ENCODE results near the gene ILK. TPM values are rescaled to one million over a fixed set of nuclear protein-coding genes. Genes with fewer than 3 reads are reported as not detected.

Gene ILK
- total RNA-seq, 1 donor from 2014 or later: 133 TPM

DNA sequence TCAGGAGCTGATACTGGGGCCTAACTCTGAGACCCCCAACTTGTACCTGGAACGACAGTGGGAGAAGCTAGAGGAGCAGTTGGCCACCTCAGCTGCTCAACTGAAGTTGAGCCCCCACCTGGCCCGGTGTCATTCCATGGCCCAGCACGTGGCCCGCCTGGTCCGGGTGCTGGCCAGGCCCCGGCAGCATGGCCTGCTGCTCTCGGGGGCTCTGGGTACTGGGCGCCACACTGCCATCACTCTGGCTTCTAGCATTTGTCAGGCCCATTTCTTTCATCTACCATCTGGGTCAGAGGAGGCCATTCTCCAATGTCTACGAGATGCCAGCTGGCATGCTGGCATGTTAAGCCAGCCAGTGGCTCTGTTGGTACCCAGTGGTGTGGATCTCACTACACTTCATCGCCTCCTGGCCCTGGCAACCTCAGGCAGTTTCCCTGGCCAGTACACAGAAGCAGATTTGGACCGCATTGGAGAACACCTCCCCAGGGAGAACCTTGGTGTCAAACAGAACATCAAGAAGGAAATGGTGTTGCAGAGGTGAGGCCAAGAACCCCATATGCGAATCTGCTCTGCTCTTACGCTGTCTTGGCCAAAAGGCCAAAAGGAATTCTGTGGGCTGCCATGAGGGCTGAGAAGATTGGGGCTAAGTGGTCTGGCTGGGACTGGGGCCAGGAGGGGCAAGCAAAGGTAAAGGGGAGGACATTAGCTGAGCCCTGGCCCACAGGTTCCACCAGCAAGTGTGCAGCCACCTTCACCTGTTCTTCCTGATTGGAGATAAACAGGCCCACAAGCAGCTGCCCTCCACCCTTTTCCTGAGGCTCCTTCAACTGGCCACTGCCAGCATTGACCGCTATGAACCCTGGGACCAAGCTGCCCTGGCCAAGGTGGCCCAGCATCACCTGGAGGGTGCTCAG lies 45.6 kb upstream of the ILK start:
- TF ChIP-seq, protein P1, sequence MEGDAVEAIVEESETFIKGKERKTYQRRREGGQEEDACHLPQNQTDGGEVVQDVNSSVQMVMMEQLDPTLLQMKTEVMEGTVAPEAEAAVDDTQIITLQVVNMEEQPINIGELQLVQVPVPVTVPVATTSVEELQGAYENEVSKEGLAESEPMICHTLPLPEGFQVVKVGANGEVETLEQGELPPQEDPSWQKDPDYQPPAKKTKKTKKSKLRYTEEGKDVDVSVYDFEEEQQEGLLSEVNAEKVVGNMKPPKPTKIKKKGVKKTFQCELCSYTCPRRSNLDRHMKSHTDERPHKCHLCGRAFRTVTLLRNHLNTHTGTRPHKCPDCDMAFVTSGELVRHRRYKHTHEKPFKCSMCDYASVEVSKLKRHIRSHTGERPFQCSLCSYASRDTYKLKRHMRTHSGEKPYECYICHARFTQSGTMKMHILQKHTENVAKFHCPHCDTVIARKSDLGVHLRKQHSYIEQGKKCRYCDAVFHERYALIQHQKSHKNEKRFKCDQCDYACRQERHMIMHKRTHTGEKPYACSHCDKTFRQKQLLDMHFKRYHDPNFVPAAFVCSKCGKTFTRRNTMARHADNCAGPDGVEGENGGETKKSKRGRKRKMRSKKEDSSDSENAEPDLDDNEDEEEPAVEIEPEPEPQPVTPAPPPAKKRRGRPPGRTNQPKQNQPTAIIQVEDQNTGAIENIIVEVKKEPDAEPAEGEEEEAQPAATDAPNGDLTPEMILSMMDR (IDR thresholded peaks at IDR 0.05; ENCODE audit: unreplicated experiment): no peak
- no peak for DNase-seq (ENCODE audit: low spot score, unreplicated experiment)
- H3K9me3 Mint-ChIP-seq (ENCODE audit: low read depth): no peaks in the 10 kb centered on the region
- H3K4me3 Mint-ChIP-seq (ENCODE audit: low read depth): no peak overlapping the region
- no peaks in the 10 kb centered on the region for H3K27me3 Mint-ChIP-seq
- peaks cover 11% of the 10 kb centered on the region for H3K4me1 Mint-ChIP-seq (ENCODE audit: low read depth)
- H3K36me3 Mint-ChIP-seq (ENCODE audit: insufficient read depth): no peaks in the 10 kb centered on the region
- no peak overlapping the region for H3K27ac Mint-ChIP-seq

DNA sequence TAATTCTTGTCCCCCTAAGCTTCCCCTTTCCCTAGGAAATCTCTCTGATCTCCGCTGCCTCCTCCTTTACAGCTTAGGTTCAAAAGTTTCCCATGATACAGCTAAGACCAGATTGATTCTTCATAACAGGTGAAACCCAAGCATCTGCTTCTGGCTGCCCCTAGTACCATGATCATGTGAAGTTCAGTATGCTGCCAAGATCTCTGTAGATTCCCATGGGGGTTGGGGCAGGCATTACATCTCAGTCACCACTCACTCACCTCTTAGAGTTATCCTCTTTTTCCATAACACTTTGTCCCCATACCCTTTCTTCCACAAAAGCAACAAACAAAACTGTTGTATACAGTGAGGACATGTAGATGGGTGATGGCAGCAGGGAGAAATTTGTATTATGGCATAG lies 44.2 kb upstream of the ILK start:
- Mint-ChIP-seq H3K4me3 (ENCODE audit: low read depth) (no peak overlapping the region), H3K27me3 (no peaks in the 10 kb centered on the region), H3K36me3 (ENCODE audit: insufficient read depth) (no peaks in the 10 kb centered on the region), H3K9me3 (ENCODE audit: low read depth) (no peaks in the 10 kb centered on the region), H3K4me1 (ENCODE audit: low read depth) (peaks cover 7% of the 10 kb centered on the region), H3K27ac (no peak overlapping the region)
- no peak for DNase-seq (ENCODE audit: low spot score, unreplicated experiment)
- TF ChIP-seq, protein P1 (IDR thresholded peaks at IDR 0.05; ENCODE audit: unreplicated experiment): no peak

DNA sequence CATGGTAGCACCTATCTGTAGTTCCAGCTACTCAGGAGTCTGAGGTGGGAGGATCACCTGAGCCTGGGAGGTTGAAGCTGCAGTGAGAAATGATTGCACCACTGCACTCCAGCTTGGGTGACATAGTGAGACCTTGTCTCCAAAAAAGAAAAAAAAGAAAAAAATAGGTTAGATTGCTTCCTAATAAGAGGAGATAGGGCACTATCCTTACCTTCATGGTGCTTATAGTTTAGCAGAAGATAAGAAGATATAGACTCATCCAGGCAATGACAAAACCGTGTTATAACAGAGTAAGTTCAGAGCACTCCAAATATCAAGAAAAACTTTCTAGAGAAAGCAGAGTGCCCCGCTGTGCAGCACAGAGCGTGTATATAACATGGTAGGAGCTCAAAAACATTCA lies 42.3 kb upstream of the ILK start:
- H3K4me1 Mint-ChIP-seq (ENCODE audit: low read depth): peaks cover 1% of the 10 kb centered on the region
- no peak for DNase-seq (ENCODE audit: low spot score, unreplicated experiment)
- no peak overlapping the region for H3K27ac Mint-ChIP-seq
- no peaks in the 10 kb centered on the region for H3K9me3 Mint-ChIP-seq (ENCODE audit: low read depth)
- H3K36me3 Mint-ChIP-seq (ENCODE audit: insufficient read depth): no peaks in the 10 kb centered on the region
- H3K4me3 Mint-ChIP-seq (ENCODE audit: low read depth): no peak overlapping the region
- TF ChIP-seq, protein P1 (IDR thresholded peaks at IDR 0.05; ENCODE audit: unreplicated experiment): no peak
- no peaks in the 10 kb centered on the region for H3K27me3 Mint-ChIP-seq

DNA sequence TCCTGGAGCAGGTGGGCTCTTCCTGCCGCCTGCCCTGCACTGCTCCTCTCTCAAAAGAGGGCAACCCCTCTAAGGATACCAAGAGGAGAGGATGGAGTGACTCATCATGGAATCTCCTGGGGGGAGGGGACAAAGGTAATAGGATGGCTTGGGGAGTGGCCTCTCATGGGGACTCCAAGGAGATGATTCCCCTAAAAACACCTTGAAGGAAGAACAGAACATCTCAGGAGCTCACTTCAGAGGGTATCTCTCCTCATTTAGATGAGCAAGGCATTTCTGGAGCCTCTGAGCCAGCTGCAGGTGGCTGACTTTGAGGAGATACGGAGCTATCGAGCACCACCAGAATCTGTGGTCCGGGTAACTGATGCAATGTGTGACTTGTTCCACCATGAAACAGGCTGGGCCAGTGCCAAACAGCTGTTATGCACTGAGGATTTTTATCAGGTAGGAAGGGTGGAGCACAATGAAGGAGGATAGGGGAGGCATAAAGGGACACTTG lies 40.4 kb upstream of the ILK start:
- Mint-ChIP-seq H3K27me3 (no peaks in the 10 kb centered on the region), H3K36me3 (ENCODE audit: insufficient read depth) (no peaks in the 10 kb centered on the region), H3K27ac (no peak overlapping the region), H3K4me1 (ENCODE audit: low read depth) (no peaks in the 10 kb centered on the region), H3K4me3 (ENCODE audit: low read depth) (no peak overlapping the region), H3K9me3 (ENCODE audit: low read depth) (no peaks in the 10 kb centered on the region)
- TF ChIP-seq, protein P1 (IDR thresholded peaks at IDR 0.05; ENCODE audit: unreplicated experiment): no peak
- no peak for DNase-seq (ENCODE audit: low spot score, unreplicated experiment)

DNA sequence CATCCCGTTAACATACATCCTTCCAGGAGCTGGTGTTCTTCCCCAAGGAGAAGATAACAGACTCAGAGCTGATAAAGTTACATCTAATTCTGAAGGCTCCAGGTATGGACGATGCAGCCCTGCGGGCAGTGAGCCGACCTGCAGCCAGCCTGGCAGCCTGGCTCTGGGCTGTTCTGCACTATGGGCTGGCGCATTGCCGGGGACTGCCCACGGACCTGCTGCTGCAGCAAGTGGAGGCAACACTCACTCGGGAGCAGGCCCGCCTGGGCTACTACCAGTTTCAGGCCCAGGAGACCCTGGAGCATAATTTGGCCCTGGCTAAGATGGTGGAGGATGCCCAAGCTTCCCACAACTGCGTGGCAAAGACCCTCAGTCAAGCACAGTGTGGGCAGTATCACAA lies 39.9 kb upstream of the ILK start:
- DNase-seq (ENCODE audit: low spot score, unreplicated experiment): no peak
- no peaks in the 10 kb centered on the region for H3K36me3 Mint-ChIP-seq (ENCODE audit: insufficient read depth)
- H3K4me1 Mint-ChIP-seq (ENCODE audit: low read depth): no peaks in the 10 kb centered on the region
- no peak overlapping the region for H3K4me3 Mint-ChIP-seq (ENCODE audit: low read depth)
- no peaks in the 10 kb centered on the region for H3K9me3 Mint-ChIP-seq (ENCODE audit: low read depth)
- H3K27me3 Mint-ChIP-seq: no peaks in the 10 kb centered on the region
- no peak overlapping the region for H3K27ac Mint-ChIP-seq
- TF ChIP-seq, protein P1 (IDR thresholded peaks at IDR 0.05; ENCODE audit: unreplicated experiment): no peak
